Left hindlimb (tissue), 1 donor: ENCODE data around the gene PTGR3.
"Not testable (repeated sequence)": the region's sequence is repeated elsewhere in the genome, so short reads cannot be mapped to it uniquely, and the experiment has no call there.

ENCODE experiments used
- DNase-seq: peaks from one replicate; pipeline ENCODE4 v3.0.0-alpha.2; 2018

The PTGR3 gene

GRCh38 chr18:75201282-75202270, 7.4 kb downstream of the PTGR3 start:
- peak; percentile 61 for DNase-seq

GRCh38 chr18:75200605-75201280, 8.2 kb downstream of the PTGR3 start:
- no peak for DNase-seq

- no peak for DNase-seq
These were observed 8.9 kb downstream of the PTGR3 start for GRCh38 chr18:75200071-75200470.

- DNase-seq = no peak
These were observed 9.6 kb downstream of the PTGR3 start for GRCh38 chr18:75199327-75199726.

- no peak for DNase-seq
These were observed 10.9 kb downstream of the PTGR3 start for GRCh38 chr18:75198036-75198435.

GRCh38 chr18:75192899-75193298, 16.0 kb downstream of the PTGR3 start:
- DNase-seq = no peak

GRCh38 chr18:75189696-75190095, 19.2 kb downstream of the PTGR3 start:
- DNase-seq = no peak

GRCh38 chr18:75187702-75188101, 21.2 kb downstream of the PTGR3 start:
- not testable (repeated sequence) for DNase-seq

- no peak for DNase-seq
These were observed 23.5 kb downstream of the PTGR3 start for GRCh38 chr18:75185460-75185859.

GRCh38 chr18:75183973-75184493, 24.9 kb downstream of the PTGR3 start:
- no peak for DNase-seq

- no peak for DNase-seq
These were observed 25.4 kb downstream of the PTGR3 start for GRCh38 chr18:75183524-75183923.

GRCh38 chr18:75179819-75180600, 28.9 kb downstream of the PTGR3 start:
- DNase-seq = no peak

GRCh38 chr18:75178376-75178775, 30.6 kb downstream of the PTGR3 start:
- no peak for DNase-seq

- no peak for DNase-seq
These were observed 32.1 kb downstream of the PTGR3 start for GRCh38 chr18:75176849-75177248.

GRCh38 chr18:75173738-75174137, 35.2 kb downstream of the PTGR3 start:
- DNase-seq = no peak

GRCh38 chr18:75173125-75173432, 35.9 kb downstream of the PTGR3 start:
- no peak for DNase-seq

GRCh38 chr18:75172299-75173124, 36.4 kb downstream of the PTGR3 start:
- DNase-seq = no peak

- no peak for DNase-seq
These were observed 38.0 kb downstream of the PTGR3 start for GRCh38 chr18:75170916-75171315.

GRCh38 chr18:75170022-75170789, 38.7 kb downstream of the PTGR3 start:
- DNase-seq = peak; percentile 41

- no peak for DNase-seq
These were observed 39.5 kb downstream of the PTGR3 start for GRCh38 chr18:75169411-75169810.

GRCh38 chr18:75168619-75169018, 40.3 kb downstream of the PTGR3 start:
- no peak for DNase-seq
